HUES6 (cell line): ENCODE measurements around the gene ZSCAN1.

Source experiments
- H3K27ac ChIP-seq: 2 replicates; pipeline ENCODE4 v1.7.0; 2013; ENCODE audit warnings: low read depth, mild to moderate bottlenecking, low read length, inconsistent platforms
- H3K27me3 ChIP-seq: 2 replicates; pipeline ENCODE4 v1.6.1; 2013; ENCODE audit warnings: low read length; ENCODE audit not compliant: control insufficient read depth, insufficient read depth
- H3K36me3 ChIP-seq: 2 replicates; pipeline ENCODE4 v1.6.1; 2013; ENCODE audit warnings: low read length; ENCODE audit not compliant: control insufficient read depth, insufficient read depth
- H3K4me1 ChIP-seq: 2 replicates; pipeline ENCODE4 v1.6.1; 2013; ENCODE audit warnings: low read length; ENCODE audit not compliant: control insufficient read depth, insufficient read depth
- H3K4me3 ChIP-seq: 2 replicates; pipeline ENCODE4 v1.5.1; 2013; ENCODE audit warnings: low read depth, low read length
- H3K9ac ChIP-seq: one replicate; pipeline ENCODE4 v1.6.1; 2013; ENCODE audit warnings: mild to moderate bottlenecking, low read length
- H3K9me3 ChIP-seq: 2 replicates; pipeline ENCODE4 v1.6.1; 2013; ENCODE audit warnings: low read depth, low read length; ENCODE audit not compliant: control insufficient read depth, insufficient read depth

The ZSCAN1 gene

GRCh38 chr19:58010507-58010906 lies 23.3 kb upstream of the ZSCAN1 start:
- Histone ChIP-seq H3K27me3 (no peaks in the 10 kb centered on the region), H3K4me1 (no peaks in the 10 kb centered on the region), H3K4me3 (no peak overlapping the region), H3K36me3 (peaks cover 20% of the 10 kb centered on the region), H3K9ac (no peak overlapping the region), H3K27ac (no peak overlapping the region), H3K9me3 (peaks cover 68% of the 10 kb centered on the region)

GRCh38 chr19:58014141-58014540 lies 19.7 kb upstream of the ZSCAN1 start:
- no peak overlapping the region for H3K9ac ChIP-seq
- no peak overlapping the region for H3K27ac ChIP-seq
- H3K9me3 ChIP-seq: peaks cover 63% of the 10 kb centered on the region
- H3K4me3 ChIP-seq: no peak overlapping the region
- no peaks in the 10 kb centered on the region for H3K36me3 ChIP-seq
- H3K27me3 ChIP-seq: no peaks in the 10 kb centered on the region
- no peaks in the 10 kb centered on the region for H3K4me1 ChIP-seq

GRCh38 chr19:58020129-58020528 lies 13.7 kb upstream of the ZSCAN1 start:
- no peaks in the 10 kb centered on the region for H3K4me1 ChIP-seq
- no peak overlapping the region for H3K9ac ChIP-seq
- peaks cover 66% of the 10 kb centered on the region for H3K9me3 ChIP-seq
- no peak overlapping the region for H3K27ac ChIP-seq
- H3K36me3 ChIP-seq: no peaks in the 10 kb centered on the region
- no peaks in the 10 kb centered on the region for H3K27me3 ChIP-seq
- no peak overlapping the region for H3K4me3 ChIP-seq

- H3K4me1 ChIP-seq: no peaks in the 10 kb centered on the region
- H3K9ac ChIP-seq: no peak overlapping the region
- H3K4me3 ChIP-seq: no peak overlapping the region
- no peaks in the 10 kb centered on the region for H3K36me3 ChIP-seq
- H3K27ac ChIP-seq: no peak overlapping the region
- H3K9me3 ChIP-seq: peaks cover 70% of the 10 kb centered on the region
- H3K27me3 ChIP-seq: no peaks in the 10 kb centered on the region
These were observed 12.1 kb upstream of the ZSCAN1 start for GRCh38 chr19:58021541-58022282.

- Histone ChIP-seq H3K9ac (no peak overlapping the region), H3K27me3 (no peaks in the 10 kb centered on the region), H3K4me3 (no peak overlapping the region), H3K4me1 (no peaks in the 10 kb centered on the region), H3K9me3 (peaks cover 68% of the 10 kb centered on the region), H3K27ac (no peak overlapping the region), H3K36me3 (no peaks in the 10 kb centered on the region)
These were observed 11.6 kb upstream of the ZSCAN1 start for GRCh38 chr19:58022283-58022660.

- Histone ChIP-seq H3K4me1 (no peaks in the 10 kb centered on the region), H3K9ac (no peak overlapping the region), H3K9me3 (peaks cover 71% of the 10 kb centered on the region), H3K4me3 (no peak overlapping the region), H3K27ac (no peak overlapping the region), H3K36me3 (no peaks in the 10 kb centered on the region), H3K27me3 (no peaks in the 10 kb centered on the region)
These were observed 9.2 kb upstream of the ZSCAN1 start for GRCh38 chr19:58024661-58025060.

- Histone ChIP-seq H3K27me3 (no peaks in the 10 kb centered on the region), H3K4me3 (peak overlapping the region; percentile 56; the same call in 1 of the 2 replicates), H3K9ac (no peak overlapping the region), H3K4me1 (no peaks in the 10 kb centered on the region; the same call in 1 of the 2 replicates), H3K36me3 (no peaks in the 10 kb centered on the region), H3K9me3 (peaks cover 45% of the 10 kb centered on the region), H3K27ac (no peak overlapping the region)
These were observed 610 bp downstream of the ZSCAN1 start for GRCh38 chr19:58034477-58034793.

- no peak overlapping the region for H3K4me3 ChIP-seq
- H3K4me1 ChIP-seq: no peaks in the 10 kb centered on the region; the same call in 1 of the 2 replicates
- no peaks in the 10 kb centered on the region for H3K27me3 ChIP-seq
- H3K27ac ChIP-seq: no peak overlapping the region
- H3K9ac ChIP-seq: no peak overlapping the region
- no peaks in the 10 kb centered on the region for H3K36me3 ChIP-seq
- H3K9me3 ChIP-seq: peaks cover 45% of the 10 kb centered on the region
These were observed 2.0 kb downstream of the ZSCAN1 start for GRCh38 chr19:58035863-58036262.

- peaks cover 56% of the 10 kb centered on the region for H3K9me3 ChIP-seq
- H3K36me3 ChIP-seq: no peaks in the 10 kb centered on the region
- H3K9ac ChIP-seq: no peak overlapping the region
- H3K4me1 ChIP-seq: no peaks in the 10 kb centered on the region; the same call in 1 of the 2 replicates
- no peak overlapping the region for H3K27ac ChIP-seq
- no peak overlapping the region for H3K4me3 ChIP-seq
- no peaks in the 10 kb centered on the region for H3K27me3 ChIP-seq
These were observed 4.3 kb downstream of the ZSCAN1 start for GRCh38 chr19:58037927-58038687.

- H3K27ac ChIP-seq: no peak overlapping the region
- no peak overlapping the region for H3K9ac ChIP-seq
These were observed 4.9 kb downstream of the ZSCAN1 start for GRCh38 chr19:58038688-58039204.

More at GRCh38 chr19:58038688-58039204, 4.9 kb downstream of the ZSCAN1 start:
- Histone ChIP-seq H3K9me3 (peaks cover 62% of the 10 kb centered on the region), H3K27me3 (no peaks in the 10 kb centered on the region), H3K4me1 (no peaks in the 10 kb centered on the region; the same call in 1 of the 2 replicates), H3K4me3 (no peak overlapping the region), H3K36me3 (no peaks in the 10 kb centered on the region)
